GM23248 (cell line): ENCODE data around the gene LRBA.

ENCODE experiments used
- EZH2 ChIP-seq: fragments of 200-600 bp; sonication (generic); IDR thresholded peaks from 2 replicates; pipeline ENCODE4 v1.6.1; 2018; ENCODE audit warnings: antibody characterized with exemption, mild to moderate bottlenecking; ENCODE audit not compliant: insufficient read depth, poor library complexity, severe bottlenecking
- EZH2phosphoT487 ChIP-seq: fragments of 200-600 bp; sonication (generic); IDR thresholded peaks from 2 replicates; pipeline ENCODE4 v1.6.1; 2018; ENCODE audit warnings: antibody characterized with exemption, moderate library complexity, mild to moderate bottlenecking, low read depth; ENCODE audit not compliant: insufficient read depth

DNA sequence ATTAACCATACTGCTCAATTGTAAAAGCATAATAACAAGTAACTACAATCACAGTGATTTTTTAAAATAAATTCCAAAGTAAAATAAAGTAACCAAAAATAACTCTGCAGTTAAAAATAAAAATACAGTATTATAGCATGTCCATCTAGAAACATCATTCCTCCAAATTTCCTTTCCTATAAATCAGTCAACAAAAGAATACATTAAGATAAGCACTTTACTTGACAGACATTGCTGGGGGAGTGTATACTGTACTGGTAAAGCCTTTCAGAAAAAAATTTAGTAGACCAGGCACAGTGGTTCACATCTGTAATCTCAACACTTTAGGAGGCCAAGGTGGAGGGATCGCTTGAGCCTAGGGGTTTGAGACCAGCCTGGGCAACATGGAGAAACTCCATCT, 91.1 kb downstream of the LRBA start:
- TF ChIP-seq EZH2 (no peak), EZH2phosphoT487 (no peak)
